B cell (primary cell): ENCODE results near the gene CMTM7. TPM values are rescaled to one million over a fixed set of nuclear protein-coding genes. Genes with fewer than 3 reads are reported as not detected.
A peak's percentile ranks its signal among the peaks of the same experiment; 100 is the strongest.

Experiments
- ATAC-seq: fragments of 200-7000 bp; cut with Tn5 transposase; one replicate; pipeline ENCODE4 v1.10.0; 2021; ENCODE audit warnings: low read depth, mild to moderate bottlenecking, moderate number of reproducible peaks, moderate library complexity
- CTCF ChIA-PET: fragments of 350-600 bp; sonication (Branson Sonifier 250); formaldehyde crosslinking; loops from one replicate; lab custom pipeline; 2021; ENCODE audit warnings: antibody characterized with exemption, inconsistent platforms; lab: Charles Lee
- POLR2A ChIA-PET: fragments of 350-600 bp; sonication (Branson Sonifier 250); formaldehyde crosslinking; loops from one replicate; lab custom pipeline; 2021; ENCODE audit warnings: antibody characterized with exemption; lab: Charles Lee
- DNase-seq: peaks from one replicate; pipeline ENCODE4 v3.0.0; 2013
- H2AFZ ChIP-seq: 2 replicates; pipeline ENCODE4 v1.6.1; 2012; ENCODE audit warnings: mild to moderate bottlenecking, low read depth, low read length; ENCODE audit not compliant: insufficient read depth, poor library complexity, severe bottlenecking
- H3K27ac ChIP-seq, 2 donors: 1 replicate in 1 of 2; 2 replicates in 1 of 2; pipeline ENCODE4 v1.5.1; 2012 to 2013; ENCODE audit warnings: low read length in 2 of 2, mild to moderate bottlenecking in 2 of 2, moderate library complexity in 1 of 2
- H3K27me3 ChIP-seq, 4 experiments: fragments of 200-600 bp in 1 of 4; sonication (generic) in 1 of 4; replicated peaks in 1 of 4; 1 replicate in 2 of 4; 2 replicates in 2 of 4; pipeline versions ENCODE4 v1.6.1 to v1.7.0; 2013 to 2016; ENCODE audit warnings: low read length in 3 of 4, mild to moderate bottlenecking in 2 of 4, mixed read lengths in 1 of 4, moderate library complexity in 1 of 4; ENCODE audit not compliant: insufficient read depth in 4 of 4, control insufficient read depth in 3 of 4; ENCODE audit errors: control extremely low read depth in 1 of 4
- H3K36me3 ChIP-seq, 2 experiments: replicated peaks in 1 of 2; 1 replicate in 1 of 2; 2 replicates in 1 of 2; pipeline versions ENCODE4 v1.6.1 to v1.7.1; 2013; ENCODE audit warnings: low read length in 1 of 2; ENCODE audit not compliant: insufficient read depth in 2 of 2, control insufficient read depth in 1 of 2; ENCODE audit errors: control extremely low read depth in 1 of 2, extremely low read depth in 1 of 2
- H3K4me1 ChIP-seq, 2 donors: fragments of 200-600 bp in 1 of 2; sonication (generic) in 1 of 2; 1 replicate in 1 of 2; 2 replicates in 1 of 2; pipeline versions ENCODE4 v1.5.1 to v1.6.1; 2013 to 2017; ENCODE audit warnings: low read length in 2 of 2; ENCODE audit not compliant: control insufficient read depth in 2 of 2, insufficient read depth in 2 of 2
- H3K4me2 ChIP-seq: replicated peaks from 2 replicates; pipeline ENCODE3; 2012; ENCODE audit warnings: mild to moderate bottlenecking, low read depth, low read length; ENCODE audit not compliant: poor library complexity, severe bottlenecking
- H3K4me3 ChIP-seq, 5 experiments: fragments of 200-600 bp in 1 of 5; sonication (generic) in 1 of 5; 1 replicate in 3 of 5; 2 replicates in 2 of 5; pipeline versions ENCODE4 v1.5.1 to v1.7.0; 2011 to 2016; ENCODE audit warnings: low read length in 4 of 5, mild to moderate bottlenecking in 4 of 5, low read depth in 2 of 5, control low read depth in 1 of 5, moderate library complexity in 1 of 5; ENCODE audit not compliant: insufficient read depth in 1 of 5; ENCODE audit errors: control extremely low read depth in 1 of 5, extremely low read depth in 1 of 5
- H3K79me2 ChIP-seq: fragments of 200-600 bp; sonication (generic); one replicate; pipeline ENCODE4 v1.6.0; 2016; ENCODE audit warnings: low read length; ENCODE audit not compliant: control insufficient read depth, insufficient read depth
- H3K9ac ChIP-seq: fragments of 200-600 bp; sonication (generic); 2 replicates; pipeline ENCODE4 v1.6.1; 2017; ENCODE audit warnings: mild to moderate bottlenecking, low read length, moderate library complexity
- H3K9me3 ChIP-seq, 3 donors: one replicate each; pipeline versions ENCODE4 v1.6.1 to v1.7.1; 2013; ENCODE audit warnings: low read length in 2 of 3; ENCODE audit not compliant: control insufficient read depth in 2 of 3, insufficient read depth in 1 of 3; ENCODE audit errors: control extremely low read depth in 1 of 3
- H4K20me1 ChIP-seq: 2 replicates; pipeline ENCODE4 v1.6.0; 2012; ENCODE audit warnings: mild to moderate bottlenecking, low read length; ENCODE audit not compliant: insufficient read depth, control insufficient read depth, poor library complexity, severe bottlenecking
- H3K27ac Mint-ChIP-seq: one replicate; pipeline ENCODE4 v1.8.0; 2021; ENCODE audit warnings: mixed read lengths
- H3K27me3 Mint-ChIP-seq: one replicate; pipeline ENCODE4 v1.8.0; 2021; ENCODE audit warnings: mixed read lengths
- H3K4me1 Mint-ChIP-seq: one replicate; pipeline ENCODE4 v1.8.0; 2021; ENCODE audit warnings: mixed read lengths
- H3K4me3 Mint-ChIP-seq: one replicate; pipeline ENCODE4 v1.8.0; 2021; ENCODE audit warnings: mixed read lengths
- H3K9me3 Mint-ChIP-seq: one replicate; pipeline ENCODE4 v1.8.0; 2022; ENCODE audit warnings: mixed read lengths; ENCODE audit not compliant: insufficient read depth
- EZH2 ChIP-seq: IDR thresholded peaks from 2 replicates; pipeline ENCODE4 v1.6.1; 2012; ENCODE audit warnings: borderline replicate concordance, low read depth, mild to moderate bottlenecking, moderate library complexity, low read length; ENCODE audit not compliant: insufficient read depth, poor library complexity, severe bottlenecking
- WGBS: methylation state at CpG from one replicate; pipeline ENCODE4 v1.1.5; 2013; ENCODE audit warnings: missing lambda C conversion rate; ENCODE audit not compliant: insufficient coverage; 5-methylcytosine and 5-hydroxymethylcytosine counted together
- intact Hi-C: fragments of 100-400 bp; cut with micrococcal nuclease; formaldehyde crosslinking; loops from one replicate; pipeline ENCODE4 v1.10.0; 2022
- polyA plus RNA-seq: library from polyadenylated mRNA; depleted of rRNA; stranded (reverse); fragments of >200 nt; gene quantifications from 2 replicates; pipeline ENCODE4 v1.2.3, GENCODE V29; 2012
- total RNA-seq, 2 donors: library from RNA; stranded (reverse); fragments of 120-200 nt in 1 of 2; gene quantifications; 1 replicate in 1 of 2; 2 replicates in 1 of 2; pipeline versions ENCODE4 v1.2.3 to v1.2.4, GENCODE V29; 2013 to 2022
- TF ChIP-seq, protein P1 (sequence below): fragments of 200-600 bp; IDR thresholded peaks from one replicate; pipeline ENCODE4 v1.8.0; 2022; ENCODE audit warnings: antibody characterized with exemption, mild to moderate bottlenecking

The CMTM7 gene
- total and polyA plus RNA-seq, 2 donors (not counting 1 experiment from before 2014, with no cell fraction given), result 71.5 to 76.1 TPM

DNA sequence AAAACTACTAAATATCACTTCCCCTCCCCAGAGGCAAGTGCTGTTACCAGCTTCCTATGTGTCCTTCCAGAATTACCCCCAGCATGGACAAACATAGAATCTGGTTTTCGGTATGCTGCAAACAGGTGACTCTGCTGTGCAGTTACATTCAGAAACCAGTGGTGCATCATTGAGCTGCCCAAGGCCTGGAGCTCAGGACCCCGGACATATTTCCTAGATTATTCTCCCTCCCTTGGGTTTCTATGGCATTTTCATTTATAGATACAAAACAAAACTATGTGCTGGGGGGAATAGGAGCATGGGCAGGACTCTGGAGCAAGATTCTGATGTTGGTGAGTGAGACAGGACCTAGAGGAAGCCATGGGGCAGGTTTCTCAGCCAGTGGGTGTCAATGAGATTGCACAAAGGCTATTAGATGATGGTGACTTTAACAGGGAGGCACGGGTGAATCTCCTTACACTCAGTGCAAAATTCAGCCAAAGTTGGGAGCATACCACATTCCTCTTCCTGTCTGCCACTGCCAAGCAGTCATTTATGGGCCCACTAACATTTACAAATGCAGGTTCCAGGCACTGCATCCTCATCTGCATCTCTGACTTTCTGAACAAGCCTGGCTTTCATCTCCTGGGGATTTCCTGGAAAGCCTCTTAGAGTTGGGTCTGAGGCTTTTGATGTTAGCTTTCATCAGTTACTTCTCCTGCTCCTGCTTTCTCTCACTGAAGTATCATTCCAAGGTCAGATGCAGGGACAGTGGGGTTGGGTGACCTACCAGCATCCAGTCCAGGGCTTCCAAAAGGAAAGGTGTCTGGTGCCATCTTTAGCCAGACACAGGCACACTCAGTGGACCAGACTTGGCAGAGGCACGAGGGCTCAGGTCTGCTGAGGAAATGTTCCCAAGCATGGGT, 44.5 kb downstream of the CMTM7 start:
- Mint-ChIP-seq H3K27ac (peak overlapping the region; percentile 90), H3K4me1 (peaks cover 80% of the 10 kb centered on the region), H3K9me3 (no peaks in the 10 kb centered on the region), H3K4me3 (peak overlapping the region; percentile 66), H3K27me3 (no peaks in the 10 kb centered on the region)
- TF ChIP-seq, protein P1, sequence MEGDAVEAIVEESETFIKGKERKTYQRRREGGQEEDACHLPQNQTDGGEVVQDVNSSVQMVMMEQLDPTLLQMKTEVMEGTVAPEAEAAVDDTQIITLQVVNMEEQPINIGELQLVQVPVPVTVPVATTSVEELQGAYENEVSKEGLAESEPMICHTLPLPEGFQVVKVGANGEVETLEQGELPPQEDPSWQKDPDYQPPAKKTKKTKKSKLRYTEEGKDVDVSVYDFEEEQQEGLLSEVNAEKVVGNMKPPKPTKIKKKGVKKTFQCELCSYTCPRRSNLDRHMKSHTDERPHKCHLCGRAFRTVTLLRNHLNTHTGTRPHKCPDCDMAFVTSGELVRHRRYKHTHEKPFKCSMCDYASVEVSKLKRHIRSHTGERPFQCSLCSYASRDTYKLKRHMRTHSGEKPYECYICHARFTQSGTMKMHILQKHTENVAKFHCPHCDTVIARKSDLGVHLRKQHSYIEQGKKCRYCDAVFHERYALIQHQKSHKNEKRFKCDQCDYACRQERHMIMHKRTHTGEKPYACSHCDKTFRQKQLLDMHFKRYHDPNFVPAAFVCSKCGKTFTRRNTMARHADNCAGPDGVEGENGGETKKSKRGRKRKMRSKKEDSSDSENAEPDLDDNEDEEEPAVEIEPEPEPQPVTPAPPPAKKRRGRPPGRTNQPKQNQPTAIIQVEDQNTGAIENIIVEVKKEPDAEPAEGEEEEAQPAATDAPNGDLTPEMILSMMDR, result no peak
- no peak for TF ChIP-seq EZH2
- ATAC-seq (no peak), DNase-seq (no peak)
- Histone ChIP-seq H4K20me1 (no peaks in the 10 kb centered on the region), H3K4me2 (peak overlapping the region; percentile 48), H3K27ac (peak overlapping the region; percentile 24 to 53), H3K36me3 (no peaks in the 10 kb centered on the region), H3K79me2 (peaks cover 97% of the 10 kb centered on the region), H2AFZ (no peak overlapping the region), H3K27me3 (no peaks in the 10 kb centered on the region), H3K4me1 (peaks cover 81 to 88% of the 10 kb centered on the region in 2 donors), H3K9ac (no peak overlapping the region), H3K4me3 (no peak overlapping the region), H3K9me3 (no peaks in the 10 kb centered on the region)
- ChIA-PET POLR2A (interaction anchor here (0.7 to 1.4 kb wide), 3 partner anchors 10 to 36 kb away, joined by 3 to 6 read pairs (median 4); no protein-coding TSS in a partner anchor), CTCF (interaction anchor here (0.8 to 6.7 kb wide), 7 partner anchors 15 to 61 kb away, joined by 3 to 56 read pairs (median 3); no protein-coding TSS in a partner anchor)
- 67% methylated on average over 1 of the region's 4 CpGs for WGBS
- intact Hi-C loops, result no loop called here

DNA sequence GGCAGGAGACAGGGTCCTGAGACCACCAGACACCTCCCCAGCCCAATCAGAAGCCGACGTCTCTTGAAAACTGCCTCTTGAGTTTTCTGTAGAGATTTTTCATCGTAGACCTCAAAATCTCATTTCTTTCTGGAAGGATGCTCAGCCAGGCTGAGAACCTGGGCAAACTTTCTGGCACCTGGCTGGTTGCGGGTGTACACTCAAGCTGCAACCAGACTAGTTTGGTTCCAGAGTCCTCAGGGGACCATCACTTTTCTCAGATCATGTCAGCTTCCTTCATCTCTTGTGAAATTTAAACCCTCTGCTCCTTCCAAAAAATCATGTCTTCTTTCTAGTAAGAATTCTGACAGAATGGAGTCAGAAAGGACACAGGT, 45.1 kb downstream of the CMTM7 start:
- H3K27me3 Mint-ChIP-seq, result no peaks in the 10 kb centered on the region
- H3K9ac ChIP-seq, result no peak overlapping the region
- no peak overlapping the region for H2AFZ ChIP-seq
- peaks cover 97% of the 10 kb centered on the region for H3K79me2 ChIP-seq
- DNase-seq (peak; percentile 55), ATAC-seq (no peak)
- H3K4me3 ChIP-seq, result no peak overlapping the region
- POLR2A ChIA-PET, result interaction anchor here (0.7 to 2.6 kb wide), 3 partner anchors 11 to 19 kb away, joined by 4 to 10 read pairs (median 6); no protein-coding TSS in a partner anchor
- H3K27ac ChIP-seq, result peak overlapping the region; percentile 24 to 53
- H4K20me1 ChIP-seq, result no peaks in the 10 kb centered on the region
- WGBS, result 38% methylated on average over 4 of the region's 4 CpGs
- peak overlapping the region; percentile 66 for H3K4me3 Mint-ChIP-seq
- CTCF ChIA-PET, result interaction anchor here (1.2 to 6.7 kb wide), 7 partner anchors 8 to 60 kb away, joined by 3 to 56 read pairs (median 3); no protein-coding TSS in a partner anchor
- no peaks in the 10 kb centered on the region for H3K27me3 ChIP-seq
- intact Hi-C loops, result no loop called here
- H3K9me3 ChIP-seq, result no peaks in the 10 kb centered on the region
- TF ChIP-seq EZH2, result no peak
- TF ChIP-seq, protein P1, result no peak
- peaks cover 81 to 88% of the 10 kb centered on the region in 2 donors for H3K4me1 ChIP-seq
- no peaks in the 10 kb centered on the region for H3K9me3 Mint-ChIP-seq
- H3K36me3 ChIP-seq, result peaks cover 0 to 3% of the 10 kb centered on the region in 2 experiments
- peaks cover 81% of the 10 kb centered on the region for H3K4me1 Mint-ChIP-seq
- peak overlapping the region; percentile 90 for H3K27ac Mint-ChIP-seq
- peak overlapping the region; percentile 48 for H3K4me2 ChIP-seq
